RKO (cell line): Measurements from ENCODE around the gene SLC38A4.

Experiments used
- DNase-seq: peaks from one replicate; pipeline ENCODE4 v3.0.0-alpha.2; 2016; ENCODE audit warnings: low spot score

SLC38A4 gene

GRCh38 chr12:46814143-46814542 lies 11.7 kb downstream of the SLC38A4 start:
- no peak for DNase-seq

DNA sequence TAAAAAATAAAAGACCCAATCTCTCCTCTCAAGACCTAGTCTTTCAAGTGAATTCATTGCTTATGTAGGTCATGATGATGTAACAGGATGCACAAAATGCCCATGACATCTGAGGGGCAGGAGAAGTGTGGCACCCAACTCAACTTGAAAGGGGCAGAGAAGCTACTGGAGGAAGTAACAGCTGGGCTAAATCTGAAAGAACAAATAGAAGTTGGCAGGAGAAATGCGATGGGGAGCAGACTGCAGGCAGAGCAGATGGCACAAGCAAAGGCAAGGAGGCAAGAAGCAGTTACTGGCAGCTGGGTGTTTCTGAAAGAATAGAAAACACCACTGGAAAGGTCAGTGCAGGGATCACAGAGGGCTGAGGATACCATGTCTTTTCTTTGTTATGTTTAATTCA lies 14.6 kb downstream of the SLC38A4 start:
- DNase-seq = no peak

GRCh38 chr12:46808955-46809697 lies 16.7 kb downstream of the SLC38A4 start:
- no peak for DNase-seq

GRCh38 chr12:46808317-46808716 lies 17.5 kb downstream of the SLC38A4 start:
- DNase-seq = no peak

GRCh38 chr12:46804054-46804453 lies 21.7 kb downstream of the SLC38A4 start:
- no peak for DNase-seq

DNA sequence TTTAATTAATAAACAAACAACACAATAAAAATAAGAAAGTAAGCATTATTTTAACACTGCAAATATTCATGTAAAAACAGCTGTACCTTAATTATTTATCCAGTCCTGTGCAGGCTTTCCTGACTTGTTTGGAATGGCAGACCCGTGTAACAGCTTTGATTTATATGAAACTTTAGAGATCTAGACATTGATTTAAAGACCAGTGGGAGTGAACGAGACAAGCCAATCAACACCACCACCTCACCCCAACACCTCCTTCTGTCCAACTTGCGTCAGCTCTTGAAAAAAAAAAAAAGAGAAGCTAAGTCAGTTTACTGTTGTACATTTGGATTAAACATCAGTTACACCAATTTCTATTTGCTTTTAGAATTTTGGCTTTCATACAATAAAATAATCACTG lies 22.3 kb downstream of the SLC38A4 start:
- DNase-seq = no peak

GRCh38 chr12:46801293-46801692 lies 24.5 kb downstream of the SLC38A4 start:
- no peak for DNase-seq

DNA sequence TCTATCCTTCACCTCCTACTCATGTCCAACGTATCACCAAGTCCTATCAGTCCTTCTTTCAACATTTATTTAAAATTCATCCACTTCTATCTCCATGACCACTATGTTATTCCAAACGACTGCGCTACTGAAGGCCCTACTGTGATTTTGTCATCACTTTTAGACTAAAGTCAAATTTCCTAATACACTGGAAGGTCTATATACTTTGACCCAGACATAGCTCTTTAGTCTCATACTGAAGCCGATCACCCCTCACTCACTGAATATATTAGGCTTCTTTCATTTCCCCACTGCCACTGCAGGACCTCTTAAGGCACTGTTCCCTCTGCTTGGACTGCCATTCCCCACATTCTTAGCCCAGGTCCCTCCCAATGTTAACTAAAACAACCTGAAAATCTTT lies 25.6 kb downstream of the SLC38A4 start:
- DNase-seq = no peak

DNA sequence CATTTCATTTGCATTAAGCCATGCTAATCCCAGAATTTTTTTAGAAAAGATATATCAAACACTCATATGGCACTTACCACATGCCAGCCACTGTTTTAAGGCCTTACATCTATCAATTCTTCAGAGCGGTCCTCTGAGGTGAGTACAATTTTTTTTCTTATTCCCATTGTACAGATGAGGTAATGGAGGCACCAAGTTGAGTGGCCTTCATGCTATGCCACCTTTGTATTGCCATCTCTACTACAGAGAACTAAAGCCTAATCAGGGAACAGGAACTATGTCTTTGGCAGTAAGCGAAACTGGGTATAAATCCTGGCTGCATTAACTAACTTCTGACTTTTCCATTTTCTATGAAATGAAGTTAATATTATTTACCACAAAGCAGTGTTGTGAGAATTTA lies 27.1 kb downstream of the SLC38A4 start:
- no peak for DNase-seq

GRCh38 chr12:46798056-46798455 lies 27.7 kb downstream of the SLC38A4 start:
- DNase-seq = no peak

GRCh38 chr12:46795988-46796387 lies 29.8 kb downstream of the SLC38A4 start:
- DNase-seq = no peak

DNA sequence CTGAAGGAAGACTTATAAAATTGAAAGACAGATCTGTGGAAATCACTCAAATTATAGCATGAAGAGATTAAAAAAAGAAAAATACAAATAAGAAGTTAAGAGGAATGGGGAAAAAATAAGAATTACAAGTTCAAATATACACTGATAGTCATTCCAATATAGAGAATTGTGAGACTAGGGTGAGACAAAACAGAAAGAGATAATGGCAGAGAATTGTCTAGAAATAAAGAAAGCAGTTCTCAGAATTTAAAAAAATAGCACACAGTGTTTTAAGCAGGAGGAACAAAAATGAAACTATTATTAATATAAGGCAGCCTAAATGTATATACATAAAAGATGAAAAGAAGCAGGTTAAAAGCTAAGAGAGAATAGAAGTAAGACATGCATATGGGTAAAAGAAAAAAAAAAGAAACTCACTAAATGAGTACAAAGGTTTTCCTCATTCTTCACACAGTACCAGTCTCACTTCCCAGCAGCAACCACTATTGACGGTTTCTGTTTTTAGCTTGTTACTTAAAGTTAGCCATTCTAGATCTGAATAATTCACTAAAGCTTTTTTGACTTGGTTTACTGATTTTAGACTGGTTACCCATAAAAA lies 31.1 kb downstream of the SLC38A4 start:
- no peak for DNase-seq

GRCh38 chr12:46792925-46793324 lies 32.9 kb downstream of the SLC38A4 start:
- DNase-seq = no peak

- no peak for DNase-seq
These were observed 35.7 kb downstream of the SLC38A4 start for GRCh38 chr12:46790066-46790465.

DNA sequence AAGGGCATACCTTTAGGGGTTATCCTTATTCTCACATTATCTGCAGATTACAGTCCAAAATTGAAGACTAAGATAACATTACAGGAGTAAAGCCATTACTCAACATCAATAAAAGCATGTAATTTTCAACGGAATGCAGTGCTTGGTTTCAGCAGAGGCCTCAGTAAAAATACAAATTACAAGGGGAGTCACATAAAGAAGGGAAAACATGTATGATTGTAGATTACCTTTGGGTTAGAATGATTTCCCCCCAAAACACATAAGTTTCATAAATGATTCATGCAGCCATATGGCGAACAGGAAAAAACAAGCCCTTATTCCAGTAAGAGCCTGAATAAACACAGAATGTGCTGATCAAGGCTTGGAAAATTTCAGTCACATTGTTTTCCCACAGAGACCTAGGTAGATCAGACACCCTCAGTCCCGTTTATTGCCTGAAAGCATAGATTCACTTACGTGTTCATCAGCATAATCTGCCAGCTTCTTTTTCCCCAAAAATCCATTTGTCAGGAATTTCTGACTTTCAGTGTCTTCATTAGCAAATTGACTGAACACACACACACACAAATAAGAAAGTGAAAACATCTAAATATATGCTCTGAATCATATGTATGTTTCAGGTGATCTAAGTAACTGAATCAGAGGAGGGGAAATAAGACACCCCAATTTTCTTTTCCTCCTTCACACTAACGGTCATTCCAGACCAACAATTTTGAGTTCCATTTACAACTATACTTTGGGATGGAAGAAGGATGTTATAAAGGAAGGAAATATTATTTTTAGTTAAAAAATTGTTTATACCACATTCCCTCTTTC lies 37.5 kb downstream of the SLC38A4 start:
- no peak for DNase-seq

- no peak for DNase-seq
These were observed 38.2 kb downstream of the SLC38A4 start for GRCh38 chr12:46787496-46788055.

GRCh38 chr12:46786774-46787173 lies 39.0 kb downstream of the SLC38A4 start:
- no peak for DNase-seq

GRCh38 chr12:46785382-46785781 lies 40.4 kb downstream of the SLC38A4 start:
- DNase-seq = no peak

DNA sequence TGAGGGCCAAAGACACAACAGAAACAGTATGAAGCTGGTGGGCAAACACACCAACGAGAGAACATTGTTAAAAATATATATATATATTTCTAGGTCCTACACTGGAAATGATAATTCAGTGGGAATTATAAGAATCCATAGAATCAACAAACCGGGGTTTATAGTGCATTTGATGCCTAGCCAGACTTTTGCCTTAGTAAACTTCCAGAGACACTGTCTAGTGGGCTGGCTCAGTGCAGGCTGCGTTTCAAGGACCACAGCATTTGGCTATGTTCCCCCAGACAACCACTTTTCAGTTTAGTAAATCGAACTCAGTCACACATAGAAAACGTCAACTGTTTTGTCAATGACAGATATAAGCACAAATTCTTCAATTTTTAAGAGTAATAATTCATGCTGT lies 41.9 kb downstream of the SLC38A4 start:
- DNase-seq = no peak

DNA sequence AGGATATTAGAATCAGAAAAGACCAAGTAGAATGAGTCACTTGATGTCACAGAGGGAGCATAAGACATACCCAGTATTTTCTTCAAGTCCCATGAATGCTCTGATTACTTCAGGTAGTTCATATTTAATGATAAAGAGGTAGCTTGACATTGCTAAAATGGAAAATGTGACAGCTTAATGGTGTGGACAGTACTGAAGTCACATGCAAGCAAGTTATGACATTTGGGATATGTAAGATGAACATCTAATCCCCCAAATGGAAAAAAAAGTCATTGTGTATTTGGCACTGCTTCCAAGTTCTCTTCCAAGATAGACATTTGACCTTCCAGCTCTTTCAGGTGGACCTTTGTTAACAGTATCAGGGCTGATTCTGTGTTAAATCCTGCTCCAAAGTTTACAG lies 45.9 kb downstream of the SLC38A4 start:
- DNase-seq = no peak

DNA sequence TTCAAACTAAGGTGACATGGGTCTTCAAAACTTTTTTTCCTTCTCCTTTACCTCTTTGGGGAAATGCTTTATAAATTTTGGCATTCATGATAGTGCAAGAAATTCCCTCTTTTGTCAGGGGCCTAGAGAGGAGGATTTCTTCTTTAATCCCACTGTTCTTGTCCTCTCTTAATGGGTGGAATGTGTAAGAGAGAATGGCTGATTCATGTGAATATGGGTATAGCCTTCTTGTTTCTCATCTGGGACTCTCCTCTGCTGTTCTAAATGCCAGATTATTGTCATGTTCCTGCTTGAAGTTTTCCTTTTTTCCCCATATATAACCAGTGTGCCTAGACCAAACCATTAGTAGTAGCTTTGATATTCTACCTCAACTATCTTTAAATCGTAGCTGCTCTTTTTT lies 46.7 kb downstream of the SLC38A4 start:
- DNase-seq = no peak

- no peak for DNase-seq
These were observed 47.4 kb downstream of the SLC38A4 start for GRCh38 chr12:46778415-46778814.

GRCh38 chr12:46777587-46777986 lies 48.2 kb downstream of the SLC38A4 start:
- no peak for DNase-seq
